GM23248 (cell line): ENCODE results near the gene EIF4ENIF1. TPM values are rescaled to one million over a fixed set of nuclear protein-coding genes. Genes with fewer than 3 reads are reported as not detected.

Source experiments
- DNase-seq: peaks from one replicate; pipeline ENCODE4 v3.0.0-alpha.2; 2015
- H2AFZ ChIP-seq: fragments of 200-600 bp; sonication (generic); 2 replicates; pipeline ENCODE4 v1.6.1; 2016; ENCODE audit warnings: antibody characterized with exemption
- H3F3A ChIP-seq: fragments of 200-600 bp; sonication (generic); 2 replicates; pipeline ENCODE4 v1.6.1; 2016; ENCODE audit warnings: mild to moderate bottlenecking, antibody characterized with exemption, mixed run types; ENCODE audit not compliant: insufficient read depth
- H3K27ac ChIP-seq: fragments of 200-600 bp; sonication (generic); 2 replicates; pipeline ENCODE4 v1.5.1; 2016; ENCODE audit warnings: mild to moderate bottlenecking
- H3K27me3 ChIP-seq: fragments of 200-600 bp; sonication (generic); replicated peaks from 2 replicates; pipeline ENCODE4 v1.6.1; 2016; ENCODE audit warnings: mild to moderate bottlenecking; ENCODE audit not compliant: insufficient read depth
- H3K36me3 ChIP-seq: fragments of 200-600 bp; sonication (generic); 2 replicates; pipeline ENCODE4 v1.6.1; 2016; ENCODE audit warnings: low read depth, mild to moderate bottlenecking
- H3K4me1 ChIP-seq: fragments of 200-600 bp; sonication (generic); 2 replicates; pipeline ENCODE4 v1.6.1; 2016; ENCODE audit warnings: mild to moderate bottlenecking; ENCODE audit not compliant: insufficient read depth
- H3K4me2 ChIP-seq: fragments of 200-600 bp; sonication (generic); one replicate; pipeline ENCODE4 v1.6.1; 2016; ENCODE audit warnings: mild to moderate bottlenecking; ENCODE audit not compliant: unreplicated experiment
- H3K4me3 ChIP-seq: fragments of 200-600 bp; sonication (generic); 2 replicates; pipeline ENCODE4 v1.5.1; 2016; ENCODE audit warnings: mild to moderate bottlenecking
- H3K79me2 ChIP-seq: fragments of 200-600 bp; sonication (generic); 2 replicates; pipeline ENCODE4 v1.6.1; 2016; ENCODE audit warnings: mild to moderate bottlenecking; ENCODE audit not compliant: insufficient read depth
- H3K9ac ChIP-seq: fragments of 200-600 bp; sonication (generic); 2 replicates; pipeline ENCODE4 v1.6.1; 2016; ENCODE audit warnings: mild to moderate bottlenecking
- H3K9me2 ChIP-seq: fragments of 200-600 bp; sonication (generic); 2 replicates; pipeline ENCODE4 v1.6.1; 2016; ENCODE audit warnings: mixed run types, mild to moderate bottlenecking, moderate library complexity; ENCODE audit not compliant: insufficient read depth
- H3K9me3 ChIP-seq: fragments of 200-600 bp; sonication (generic); one replicate; pipeline ENCODE4 v1.6.1; 2017; ENCODE audit warnings: low read depth
- H4K20me1 ChIP-seq: fragments of 200-600 bp; sonication (generic); 2 replicates; pipeline ENCODE4 v1.6.0; 2016; ENCODE audit not compliant: insufficient read depth
- EZH2 ChIP-seq: fragments of 200-600 bp; sonication (generic); IDR thresholded peaks from 2 replicates; pipeline ENCODE4 v1.6.1; 2018; ENCODE audit warnings: antibody characterized with exemption, mild to moderate bottlenecking; ENCODE audit not compliant: insufficient read depth, poor library complexity, severe bottlenecking
- EZH2phosphoT487 ChIP-seq: fragments of 200-600 bp; sonication (generic); IDR thresholded peaks from 2 replicates; pipeline ENCODE4 v1.6.1; 2018; ENCODE audit warnings: antibody characterized with exemption, moderate library complexity, mild to moderate bottlenecking, low read depth; ENCODE audit not compliant: insufficient read depth
- WGBS, 2 experiments: methylation state at CpG; one replicate each; pipeline ENCODE4 v1.1.6; 2015 to 2017; ENCODE audit warnings: low lambda C conversion rate in 2 of 2, low coverage in 1 of 2; ENCODE audit errors: missing lambda C conversion rate in 2 of 2; 5-methylcytosine and 5-hydroxymethylcytosine counted together
- in situ Hi-C: fragments of 300-500 bp; cut with MboI; formaldehyde crosslinking; loops from 2 replicates; pipeline ENCODE4 v1.15.0; 2020
- polyA plus RNA-seq: library from polyadenylated mRNA; unstranded; fragments of >200 nt; fragmentation: Nextera tagmentation; extraction: Ambion mirVana; gene quantifications from 2 replicates; pipeline ENCODE4 v1.2.1, GENCODE V29; 2016
- small RNA-seq: library from RNA; depleted of rRNA; stranded (forward); fragments of <200 nt; gene quantifications from one replicate; pipeline ENCODE3, GENCODE V24; 2014; ENCODE audit warnings: low read depth, low replicate concordance
- total RNA-seq: library from RNA; depleted of rRNA; stranded (reverse); fragments of >200 nt; shearing (Covaris generic); gene quantifications from 2 replicates; pipeline ENCODE4 v1.2.3, GENCODE V29; 2014; rRNA removed

The EIF4ENIF1 gene
- total and polyA plus RNA-seq, 2 experiments from 2014 or later, result 6.2 to 13.9 TPM

GRCh38 chr22:31393893-31394292 is 95.7 kb downstream of the EIF4ENIF1 start:
- H3K27me3 ChIP-seq, result no peaks in the 10 kb centered on the region
- WGBS, 2 experiments, result 100% methylated on average over 2 of the region's 2 CpGs
- no peaks in the 10 kb centered on the region for H3K9me2 ChIP-seq
- H3K4me2 ChIP-seq, result no peak overlapping the region
- TF ChIP-seq EZH2 (no peak), EZH2phosphoT487 (no peak)
- H2AFZ ChIP-seq, result no peak overlapping the region
- no peak overlapping the region for H3K27ac ChIP-seq
- H3K9ac ChIP-seq, result no peak overlapping the region
- in situ Hi-C loops, result no loop called here
- H3K9me3 ChIP-seq, result no peaks in the 10 kb centered on the region
- no peak for DNase-seq
- 0 out of 2 replicates have a peak, but pooled peaks cover 3% of the 10 kb centered on the region for H3F3A ChIP-seq
- H4K20me1 ChIP-seq, result no peaks in the 10 kb centered on the region
- H3K4me3 ChIP-seq, result no peak overlapping the region
- H3K79me2 ChIP-seq, result no peaks in the 10 kb centered on the region
- H3K4me1 ChIP-seq, result 0 out of 2 replicates have a peak, but pooled peaks cover 3% of the 10 kb centered on the region
- H3K36me3 ChIP-seq, result no peaks in the 10 kb centered on the region

Small RNA genes lying within 50 kb of the gene (small RNA-seq; reads per million reads assigned to genes)
- gene AL096701.2, result not detected
- not detected for gene RNU6-28P

Other genes starting within 250 kb of the EIF4ENIF1 start
- 8.3 and 16.1 TPM in 2 replicates for gene PIK3IP1, start 197.4 kb downstream of the EIF4ENIF1 start, total RNA-seq
- gene PIK3IP1, start 197.4 kb downstream of the EIF4ENIF1 start, polyA plus RNA-seq, result 10.0 and 11.1 TPM in 2 replicates
- gene PATZ1, start 143.5 kb downstream of the EIF4ENIF1 start, total RNA-seq, result 9.4 and 9.6 TPM in 2 replicates
- 1.3 and 1.6 TPM in 2 replicates for gene PATZ1, start 143.5 kb downstream of the EIF4ENIF1 start, polyA plus RNA-seq
- gene DRG1, start 90.2 kb downstream of the EIF4ENIF1 start, total RNA-seq, result 65.0 and 73.0 TPM in 2 replicates
- gene DRG1, start 90.2 kb downstream of the EIF4ENIF1 start, polyA plus RNA-seq, result 79.7 and 81.4 TPM in 2 replicates
- 17.5 and 21.6 TPM in 2 replicates for gene SFI1, start 6.7 kb upstream of the EIF4ENIF1 start, total RNA-seq
- gene SFI1, start 6.7 kb upstream of the EIF4ENIF1 start, polyA plus RNA-seq, result 9.0 and 10.1 TPM in 2 replicates
- gene PISD, start 172.4 kb upstream of the EIF4ENIF1 start, total RNA-seq, result 34.2 and 51.7 TPM in 2 replicates
- gene PISD, start 172.4 kb upstream of the EIF4ENIF1 start, polyA plus RNA-seq, result 32.7 and 33.3 TPM in 2 replicates